ENCODE measurements around the gene DCDC2.
"Not testable (repeated sequence)": the region's sequence is repeated elsewhere in the genome, so short reads cannot be mapped to it uniquely, and the experiment has no call there.

The DCDC2 gene

GRCh38 chr6:24323632-24324337 is 34.1 kb downstream of the DCDC2 start:
- DNase-seq, result no peak

GRCh38 chr6:24322924-24323323 is 34.9 kb downstream of the DCDC2 start:
- no peak for DNase-seq

GRCh38 chr6:24322446-24322845 is 35.4 kb downstream of the DCDC2 start:
- DNase-seq, result not testable (repeated sequence)

DNA sequence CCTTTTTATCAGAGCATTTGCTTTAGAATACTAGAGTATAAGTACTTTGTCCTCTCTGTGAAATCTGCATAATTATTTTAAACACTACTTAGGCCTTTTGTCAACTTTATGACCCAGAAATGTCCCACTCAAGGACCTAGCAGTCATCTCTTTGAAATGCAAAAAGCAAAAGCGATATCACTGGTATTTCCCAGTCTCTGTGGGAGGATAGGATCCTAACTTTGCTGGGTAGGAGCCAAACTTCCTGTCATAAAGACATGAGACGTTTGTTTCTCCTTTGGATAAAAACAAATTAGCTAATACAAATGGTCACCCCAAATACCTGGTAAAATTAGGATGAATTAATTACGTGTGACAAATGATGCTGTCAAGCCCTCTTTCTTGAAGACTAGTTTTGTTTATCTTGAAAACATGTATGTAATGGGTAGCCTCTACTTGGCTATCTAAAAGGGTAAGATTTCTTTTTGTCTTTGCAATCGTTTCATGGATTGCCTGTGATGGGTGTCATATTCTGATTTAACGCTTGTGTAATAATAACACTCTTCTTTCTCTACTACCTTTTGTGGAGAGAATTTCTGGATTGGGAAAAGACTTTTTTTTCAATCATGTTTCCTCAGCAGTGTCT is 36.2 kb downstream of the DCDC2 start:
- DNase-seq, result no peak

DNA sequence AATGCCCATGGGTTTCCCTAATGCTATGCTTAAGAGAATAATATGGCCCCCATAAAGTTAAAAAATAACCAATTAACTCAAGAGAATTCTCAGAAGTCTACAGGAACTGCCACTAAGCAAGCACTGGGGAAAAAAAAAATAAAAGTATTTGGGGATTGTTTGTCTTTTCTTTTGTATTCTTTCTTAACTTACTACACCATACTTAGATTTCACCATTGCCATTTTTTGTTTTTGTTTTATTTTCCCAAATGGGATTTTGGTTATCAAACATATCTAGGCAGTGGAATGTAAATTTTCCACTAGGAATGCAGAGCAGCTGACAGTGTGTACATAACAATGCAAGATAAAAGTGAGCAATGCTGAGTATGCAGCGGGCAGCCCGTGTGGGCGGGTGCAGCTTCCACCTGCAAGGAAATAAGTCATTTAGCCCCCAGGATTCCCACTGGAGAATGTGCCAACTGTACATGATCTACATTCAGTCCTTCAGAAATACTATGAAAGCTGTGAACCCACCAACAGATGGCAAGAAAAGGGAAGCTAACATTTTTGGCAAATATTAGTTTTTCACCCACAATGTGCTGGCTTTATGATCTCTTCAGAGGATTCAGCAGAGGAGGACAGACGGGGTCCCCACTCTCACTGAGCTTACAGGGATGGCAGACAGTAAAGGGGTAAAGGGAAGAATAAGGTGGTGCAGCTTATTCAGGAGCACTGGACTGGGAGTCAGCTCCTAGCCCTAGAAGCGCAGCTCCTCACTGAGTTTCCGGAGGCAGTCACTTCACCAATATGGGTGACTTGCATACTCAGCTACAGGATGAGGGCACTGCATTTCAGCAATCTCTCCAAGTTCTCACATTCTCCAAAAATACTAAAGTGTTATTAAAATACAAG is 44.4 kb downstream of the DCDC2 start:
- DNase-seq, result no peak

GRCh38 chr6:24311775-24312174 is 46.1 kb downstream of the DCDC2 start:
- DNase-seq, result not testable (repeated sequence)

DNA sequence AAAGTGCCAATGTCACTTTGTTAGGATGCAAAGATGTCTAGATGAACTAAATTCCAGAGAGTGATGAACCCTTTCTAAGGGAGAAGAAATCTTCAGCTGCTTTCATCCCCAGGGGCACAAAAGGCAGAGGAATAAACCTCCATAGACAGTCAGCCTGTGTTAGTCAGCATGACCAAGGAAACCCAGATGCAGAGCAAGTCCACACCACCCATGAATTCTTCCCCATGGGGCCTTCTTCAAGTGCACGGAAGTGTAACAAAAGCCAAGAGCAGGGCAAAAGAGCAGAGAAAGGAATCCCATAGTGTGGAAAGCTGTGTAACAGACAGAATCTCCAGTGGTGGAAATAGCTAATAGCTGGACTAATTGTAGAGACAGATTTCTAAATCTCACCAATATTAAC is 50.0 kb downstream of the DCDC2 start:
- DNase-seq, result no peak

- DNase-seq, result no peak
These were observed 50.9 kb downstream of the DCDC2 start for GRCh38 chr6:24306936-24307335.

- no peak for DNase-seq
These were observed 51.8 kb downstream of the DCDC2 start for GRCh38 chr6:24306038-24306437.

GRCh38 chr6:24296944-24297343 is 60.9 kb downstream of the DCDC2 start:
- no peak for DNase-seq

DNA sequence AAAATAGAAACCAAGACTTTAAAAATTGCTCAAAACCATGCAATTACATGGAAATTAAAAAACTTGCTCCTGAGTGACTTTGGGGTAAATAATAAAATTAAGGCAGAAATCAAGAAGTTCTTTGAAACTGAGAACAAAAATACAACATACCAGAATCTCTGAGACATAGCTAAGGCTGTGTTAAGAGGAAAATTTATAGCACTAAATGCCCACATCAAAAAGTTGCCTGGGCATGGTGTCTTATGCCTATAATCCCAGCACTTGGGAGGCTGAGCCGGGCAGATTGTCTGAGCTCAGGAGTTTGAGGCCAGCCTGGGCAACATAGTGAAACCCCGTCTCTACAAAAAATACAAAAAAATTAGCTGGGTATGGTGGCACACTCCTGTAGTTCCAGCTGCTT is 64.0 kb downstream of the DCDC2 start:
- DNase-seq, result not testable (repeated sequence)

DNA sequence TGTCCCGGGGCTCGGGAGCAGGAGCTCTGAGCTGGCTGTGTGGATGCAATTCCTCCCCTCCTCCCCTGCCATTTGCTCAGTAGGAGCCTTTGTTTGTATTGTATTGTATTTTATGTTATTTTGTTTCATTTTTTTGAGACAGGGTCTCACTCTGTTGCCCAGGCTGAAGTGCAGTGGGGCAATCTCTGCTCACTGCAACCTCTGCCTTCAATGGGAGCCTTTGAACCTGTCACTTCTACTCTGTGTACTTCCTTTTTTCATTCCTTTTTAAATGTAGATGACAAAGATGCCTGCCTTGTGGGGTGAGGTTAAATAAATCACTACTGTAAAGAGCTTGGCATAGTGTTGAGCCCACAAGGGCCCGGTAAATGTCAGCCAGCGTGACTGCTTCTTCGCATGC is 70.6 kb downstream of the DCDC2 start:
- DNase-seq, result no peak

DNA sequence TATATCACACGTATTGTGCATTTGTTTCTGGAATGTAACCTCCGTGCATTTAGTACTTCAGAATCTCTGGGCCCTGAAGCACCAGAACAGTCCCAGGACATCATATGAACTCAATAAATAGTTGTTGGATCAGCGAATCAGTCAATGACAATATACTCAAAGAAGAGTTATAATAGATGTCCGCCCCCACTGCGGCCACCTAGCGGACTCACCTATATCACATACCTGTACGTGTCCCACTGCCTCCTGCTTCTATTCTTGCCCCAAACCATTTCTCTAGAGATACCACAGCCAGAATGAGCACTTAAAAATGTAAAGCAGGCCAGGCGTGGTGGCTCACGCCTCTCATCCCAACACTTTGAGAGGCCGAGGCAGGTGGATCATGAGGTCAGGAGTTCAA is 73.9 kb downstream of the DCDC2 start:
- no peak for DNase-seq

DNA sequence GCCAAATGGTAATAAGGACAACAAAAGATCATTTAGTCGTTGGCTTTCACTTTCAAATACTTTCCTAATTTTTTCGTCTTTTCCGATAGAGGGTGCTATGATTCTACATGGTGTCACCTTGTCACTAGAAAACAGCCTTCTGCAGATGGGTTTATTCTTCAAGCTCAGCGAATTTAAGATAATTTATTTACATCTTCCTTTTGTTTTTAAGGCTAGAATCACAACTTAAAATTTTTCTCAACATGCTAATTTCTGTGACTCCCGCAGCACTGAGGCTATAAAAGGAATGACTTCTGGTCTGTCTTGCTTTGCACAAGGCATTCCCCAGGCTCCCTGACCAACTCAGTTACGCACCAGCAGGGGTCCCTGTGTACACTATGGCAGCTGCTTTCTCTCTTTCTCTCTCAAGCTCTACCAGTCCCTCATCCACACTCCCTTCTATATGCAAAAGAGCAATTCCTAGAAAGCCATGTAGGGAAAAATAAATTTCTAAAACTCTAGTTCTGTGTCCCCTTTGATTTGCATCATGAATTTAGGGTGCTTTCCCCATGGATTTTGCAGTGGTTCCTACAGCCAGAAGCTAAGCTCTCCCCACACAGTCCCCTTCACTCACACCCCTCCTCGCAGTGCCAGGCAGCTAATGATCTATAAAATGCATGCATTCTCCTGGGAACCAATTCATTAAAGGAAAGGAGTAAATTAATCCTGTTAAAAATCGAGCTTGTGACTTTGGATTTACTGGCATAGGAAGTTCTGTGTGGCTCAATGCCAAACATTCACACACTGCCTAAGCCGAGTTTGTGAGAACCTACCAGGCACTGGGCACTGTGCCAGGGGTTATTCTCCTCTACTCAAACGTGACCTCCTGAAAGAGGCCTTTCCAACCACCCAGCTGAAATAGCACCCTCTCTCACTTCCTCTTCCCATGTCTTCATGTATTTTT is 74.5 kb downstream of the DCDC2 start:
- DNase-seq, result no peak

GRCh38 chr6:24274441-24275083 is 83.3 kb downstream of the DCDC2 start:
- DNase-seq, result no peak

DNA sequence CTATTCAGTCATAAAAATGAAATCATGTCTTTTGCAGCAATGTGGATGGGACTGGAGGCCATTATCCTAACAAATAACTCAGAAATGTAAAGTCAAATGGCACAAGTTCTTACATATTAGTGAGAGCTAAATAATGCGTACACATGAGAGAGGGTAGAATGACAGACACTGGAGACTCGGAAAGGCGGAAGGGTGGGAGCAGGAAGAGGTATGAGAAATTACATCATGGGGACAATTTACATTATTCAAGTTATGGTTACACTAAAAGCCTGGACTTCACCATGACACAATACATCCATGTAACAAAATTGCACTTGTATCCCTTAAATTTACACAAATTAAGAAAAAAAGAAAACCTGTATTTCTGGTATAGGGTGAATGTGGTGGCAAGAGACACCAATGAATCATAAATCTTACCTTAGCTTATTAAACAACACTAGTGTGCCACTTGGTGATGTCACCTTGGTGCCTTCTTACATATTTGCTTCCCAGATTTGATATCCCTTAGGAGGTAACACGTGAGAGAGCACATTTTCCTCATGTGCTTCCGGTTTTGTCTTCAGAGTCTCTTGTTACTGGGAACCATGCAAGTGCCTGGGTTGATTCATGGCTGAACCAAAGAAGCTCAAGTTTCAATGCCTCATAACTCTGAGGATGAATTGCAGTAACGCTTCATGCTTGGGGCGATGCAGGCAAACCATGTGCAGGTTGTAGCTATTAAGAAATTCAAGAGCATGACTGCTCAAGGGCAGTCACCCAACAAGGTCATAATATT is 84.6 kb downstream of the DCDC2 start:
- no peak for DNase-seq

GRCh38 chr6:24272553-24272952 is 85.3 kb downstream of the DCDC2 start:
- no peak for DNase-seq

DNA sequence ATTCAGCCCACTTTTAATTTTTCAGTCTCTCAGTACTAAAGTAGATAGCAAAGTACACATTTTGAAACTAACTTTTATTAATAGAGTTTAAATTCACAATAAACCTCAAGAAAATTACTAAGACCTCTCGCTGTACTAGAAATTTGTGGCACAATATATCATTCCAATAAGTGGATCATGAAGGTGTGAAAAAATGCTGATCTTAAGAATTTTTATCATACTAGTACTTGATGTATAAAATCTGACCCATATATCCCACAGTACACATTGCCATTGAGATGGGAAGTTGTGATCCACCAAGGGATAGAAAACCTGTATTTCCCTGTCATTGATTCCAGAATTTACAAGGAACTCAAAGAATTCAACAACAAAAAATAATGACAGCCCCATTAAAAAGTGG is 85.7 kb downstream of the DCDC2 start:
- DNase-seq, result no peak

DNA sequence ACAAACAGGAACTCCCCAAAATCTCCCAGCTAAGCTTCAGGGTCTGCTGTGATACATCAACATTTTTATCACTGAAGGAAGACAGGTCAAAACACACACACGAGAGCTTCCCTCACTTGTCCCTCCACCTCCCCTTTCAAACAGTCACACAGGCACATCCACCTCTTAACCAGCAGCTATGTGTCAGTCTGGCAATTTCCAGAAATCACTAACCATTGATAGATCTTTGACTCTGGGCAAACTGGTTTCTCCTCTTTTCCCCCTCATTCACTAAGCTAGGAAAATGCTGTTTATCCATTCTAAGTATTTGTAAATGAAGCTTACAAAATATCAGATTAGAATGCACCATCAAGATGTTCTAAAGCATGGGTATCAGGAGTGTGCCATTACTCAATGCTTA is 87.8 kb downstream of the DCDC2 start:
- DNase-seq, result no peak

GRCh38 chr6:24258214-24258613 is 99.6 kb downstream of the DCDC2 start:
- not testable (repeated sequence) for DNase-seq

GRCh38 chr6:24257282-24257681 is 100.6 kb downstream of the DCDC2 start:
- DNase-seq, result no peak

Data from activated CD8-positive, alpha-beta memory T cell treated with anti-CD3 and anti-CD28 coated beads for 24 hours (primary cell).